Lung (tissue), 12 donors: ENCODE results near the gene ST6GALNAC5. TPM values are rescaled to one million over a fixed set of nuclear protein-coding genes. Genes with fewer than 3 reads are reported as not detected.

Experiments used
- ATAC-seq: fragments of 200-7000 bp; cut with Tn5 transposase; one replicate; pipeline ENCODE4 v1.9.1; 2020; ENCODE audit warnings: moderate number of reproducible peaks; ENCODE audit not compliant: insufficient read depth, low FRiP score
- DNase-seq, 3 donors: peaks; one replicate each; pipeline ENCODE4 v3.0.0-alpha.2; 2013 to 2017
- H3K27ac ChIP-seq, 2 donors: one replicate each; pipeline ENCODE4 v1.5.1; 2013; ENCODE audit warnings: mild to moderate bottlenecking in 2 of 2, moderate library complexity in 2 of 2, control low read depth in 1 of 2, inconsistent platforms in 1 of 2, low read depth in 1 of 2, low read length in 1 of 2
- H3K27me3 ChIP-seq, 3 donors: one replicate each; pipeline ENCODE4 v1.5.1; 2013; ENCODE audit warnings: low read length in 2 of 3; ENCODE audit not compliant: control insufficient read depth in 3 of 3, insufficient read depth in 3 of 3
- H3K36me3 ChIP-seq, 4 donors: one replicate each; pipeline ENCODE4 v1.5.1; 2013; ENCODE audit warnings: low read length in 4 of 4, mild to moderate bottlenecking in 1 of 4, moderate library complexity in 1 of 4; ENCODE audit not compliant: control insufficient read depth in 4 of 4, insufficient read depth in 4 of 4
- H3K4me1 ChIP-seq, 5 donors: one replicate each; pipeline ENCODE4 v1.5.1; 2013; ENCODE audit warnings: low read length in 5 of 5, mild to moderate bottlenecking in 2 of 5, moderate library complexity in 1 of 5; ENCODE audit not compliant: control insufficient read depth in 5 of 5, insufficient read depth in 5 of 5
- H3K4me3 ChIP-seq: one replicate; pipeline ENCODE4 v1.5.1; 2013; ENCODE audit warnings: mild to moderate bottlenecking, control low read depth, moderate library complexity
- H3K9ac ChIP-seq, 2 donors: one replicate each; pipeline ENCODE4 v1.5.1; 2013; ENCODE audit warnings: low read length in 2 of 2, control low read depth in 1 of 2; ENCODE audit not compliant: insufficient read depth in 1 of 2
- H3K9me3 ChIP-seq, 4 donors: one replicate each; pipeline ENCODE4 v1.5.1; 2013; ENCODE audit warnings: low read length in 3 of 4, mild to moderate bottlenecking in 1 of 4, moderate library complexity in 1 of 4; ENCODE audit not compliant: control insufficient read depth in 4 of 4, insufficient read depth in 3 of 4
- CTCF ChIP-seq: IDR thresholded peaks from 2 replicates; pipeline ENCODE4 v1.5.1; 2012; ENCODE audit warnings: mild to moderate bottlenecking; ENCODE audit errors: control extremely low read depth, extremely low read depth
- WGBS, 2 donors: extraction: QIAGEN DNeasy Blood & Tissue Kit; methylation state at CpG; one replicate each; pipeline ENCODE4 v1.1.7; 2013; 5-methylcytosine and 5-hydroxymethylcytosine counted together
- polyA plus RNA-seq, 2 donors: library from polyadenylated mRNA; stranded (reverse); fragments of 200-250 nt; gene quantifications; one replicate each; pipeline ENCODE4 v1.2.1, GENCODE V29; 2013
- total RNA-seq, 2 donors: library from RNA; depleted of rRNA in 1 of 2; stranded (reverse); fragments of >200 nt in 1 of 2; gene quantifications; one replicate each; pipeline ENCODE4 v1.2.1, GENCODE V29; 2014 to 2021
- donor health status: control.
- donor health status: control.
- donor health status: Bipolar disorder and iron deficiency.
- donor health status: healthy.
- donor health status: DM: yes; HTN: yes; CAD: no.

ST6GALNAC5 gene
- total and polyA plus RNA-seq, 4 donors = 3.6 to 45.8 (median 15.9) TPM

GRCh38 chr1:77064246-77064645 lies 197.0 kb downstream of the ST6GALNAC5 start:
- no peaks in the 10 kb centered on the region for H3K27me3 ChIP-seq
- H3K4me1 ChIP-seq = no peaks in the 10 kb centered on the region
- no peaks in the 10 kb centered on the region for H3K9me3 ChIP-seq
- H3K9ac ChIP-seq = no peak overlapping the region
- no peak for ATAC-seq
- TF ChIP-seq CTCF = no peak
- no peak for DNase-seq
- no peak overlapping the region for H3K27ac ChIP-seq
- H3K36me3 ChIP-seq = no peaks in the 10 kb centered on the region
- H3K4me3 ChIP-seq = no peak overlapping the region
- 78 to 86% methylated on average over 2 of the region's 2 CpGs for WGBS, 2 donors

- no peak for DNase-seq
Observed at GRCh38 chr1:77065693-77066342, 198.5 kb downstream of the ST6GALNAC5 start.

GRCh38 chr1:77068013-77068412 lies 200.7 kb downstream of the ST6GALNAC5 start:
- no peaks in the 10 kb centered on the region for H3K36me3 ChIP-seq
- H3K27ac ChIP-seq = no peak overlapping the region
- DNase-seq = no peak
- H3K9me3 ChIP-seq = no peaks in the 10 kb centered on the region
- no peaks in the 10 kb centered on the region for H3K4me1 ChIP-seq
- no peak overlapping the region for H3K4me3 ChIP-seq
- H3K27me3 ChIP-seq = no peaks in the 10 kb centered on the region
- H3K9ac ChIP-seq = no peak overlapping the region
- no peak for ATAC-seq
- no peak for TF ChIP-seq CTCF
- WGBS, 2 donors = 93 to 95% methylated on average over 2 of the region's 2 CpGs

More at GRCh38 chr1:77065693-77066342, 198.5 kb downstream of the ST6GALNAC5 start:
- Histone ChIP-seq H3K4me1 (no peaks in the 10 kb centered on the region), H3K4me3 (no peak overlapping the region), H3K27ac (no peak overlapping the region), H3K9me3 (no peaks in the 10 kb centered on the region), H3K9ac (no peak overlapping the region), H3K36me3 (no peaks in the 10 kb centered on the region), H3K27me3 (no peaks in the 10 kb centered on the region)
- ATAC-seq = no peak
- WGBS, 2 donors = 80 to 85% methylated on average over 7 of the region's 7 CpGs
- TF ChIP-seq CTCF = no peak

- no peak for TF ChIP-seq CTCF
- 49 to 70% methylated on average over 2 of the region's 2 CpGs for WGBS, 2 donors
- no peak overlapping the region for H3K4me3 ChIP-seq
- ATAC-seq (no peak), DNase-seq (no peak)
- no peaks in the 10 kb centered on the region for H3K27me3 ChIP-seq
- H3K4me1 ChIP-seq = no peaks in the 10 kb centered on the region
- no peaks in the 10 kb centered on the region for H3K36me3 ChIP-seq
- no peak overlapping the region for H3K9ac ChIP-seq
- no peaks in the 10 kb centered on the region for H3K9me3 ChIP-seq
- H3K27ac ChIP-seq = no peak overlapping the region
Observed at GRCh38 chr1:77076759-77077158, 209.5 kb downstream of the ST6GALNAC5 start.
